Stimulated activated CD4-positive, alpha-beta T cell treated with anti-CD3 and anti-CD28 coated beads, Interleukin-15, amount 100 ng/mL, for 1 hour (primary cell): ENCODE measurements around the gene PSMC3.

Source experiments
- DNase-seq, 2 donors: peaks; one replicate each; pipeline ENCODE4 v3.0.0-alpha.2; 2020; ENCODE audit warnings: low read depth in 1 of 2, low spot score in 1 of 2

The PSMC3 gene

DNA sequence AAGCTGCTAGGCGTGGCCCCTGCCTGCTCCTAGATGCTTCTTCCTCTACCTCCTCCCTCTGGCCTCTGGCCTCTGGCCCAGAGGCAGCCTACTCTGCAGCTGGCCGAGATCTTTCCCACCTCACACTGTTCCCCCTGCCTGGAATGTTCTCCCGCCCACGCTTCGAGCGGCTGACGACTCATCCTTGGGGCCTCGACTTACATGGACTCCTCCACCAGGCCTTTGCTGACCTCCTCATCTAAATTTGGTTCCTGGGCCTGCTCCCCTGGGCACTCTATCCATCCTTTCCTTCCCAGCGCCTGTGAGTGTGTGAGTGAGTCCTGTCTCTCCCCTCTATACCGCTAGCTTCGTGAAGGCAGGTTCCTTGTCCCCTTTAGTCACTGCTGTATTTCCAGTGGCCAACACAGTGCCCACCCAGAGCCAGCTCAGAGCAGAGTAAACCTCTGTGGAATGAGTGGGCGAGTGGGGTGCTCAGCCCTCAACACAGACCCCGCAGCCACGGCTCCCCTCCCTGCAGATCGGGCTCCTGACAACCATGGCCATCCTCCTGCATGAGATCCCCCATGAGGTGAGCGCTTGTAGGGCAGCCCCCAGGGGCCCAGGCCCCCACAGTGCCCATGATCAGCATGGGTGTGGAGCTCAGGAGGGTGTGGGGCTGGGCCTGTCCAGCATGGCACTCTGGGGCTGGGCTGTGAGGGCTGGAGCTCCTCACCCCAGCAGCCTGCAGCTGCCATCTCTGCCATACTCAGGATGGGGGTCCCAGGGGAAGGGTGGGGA, 12.1 kb downstream of the PSMC3 start:
- no peak for DNase-seq

DNA sequence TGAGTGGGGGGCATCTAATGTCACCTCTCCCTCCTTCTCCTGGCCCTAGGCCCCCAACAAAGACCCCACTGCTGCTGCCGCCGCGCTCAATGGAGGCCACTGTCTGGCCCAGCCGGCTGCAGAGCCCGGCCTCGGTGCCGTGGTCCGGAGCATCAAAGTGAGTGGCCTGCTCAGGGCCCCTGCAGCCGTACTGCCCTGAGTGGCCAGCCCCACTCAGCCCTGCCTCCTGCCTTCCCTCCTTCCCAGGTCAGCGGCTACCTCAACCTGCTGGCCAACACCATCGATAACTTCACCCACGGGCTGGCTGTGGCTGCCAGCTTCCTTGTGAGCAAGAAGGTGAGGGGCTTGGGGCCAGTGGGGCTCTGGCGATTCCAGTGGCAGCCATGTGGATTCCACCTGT, 12.9 kb downstream of the PSMC3 start:
- DNase-seq, result no peak

DNA sequence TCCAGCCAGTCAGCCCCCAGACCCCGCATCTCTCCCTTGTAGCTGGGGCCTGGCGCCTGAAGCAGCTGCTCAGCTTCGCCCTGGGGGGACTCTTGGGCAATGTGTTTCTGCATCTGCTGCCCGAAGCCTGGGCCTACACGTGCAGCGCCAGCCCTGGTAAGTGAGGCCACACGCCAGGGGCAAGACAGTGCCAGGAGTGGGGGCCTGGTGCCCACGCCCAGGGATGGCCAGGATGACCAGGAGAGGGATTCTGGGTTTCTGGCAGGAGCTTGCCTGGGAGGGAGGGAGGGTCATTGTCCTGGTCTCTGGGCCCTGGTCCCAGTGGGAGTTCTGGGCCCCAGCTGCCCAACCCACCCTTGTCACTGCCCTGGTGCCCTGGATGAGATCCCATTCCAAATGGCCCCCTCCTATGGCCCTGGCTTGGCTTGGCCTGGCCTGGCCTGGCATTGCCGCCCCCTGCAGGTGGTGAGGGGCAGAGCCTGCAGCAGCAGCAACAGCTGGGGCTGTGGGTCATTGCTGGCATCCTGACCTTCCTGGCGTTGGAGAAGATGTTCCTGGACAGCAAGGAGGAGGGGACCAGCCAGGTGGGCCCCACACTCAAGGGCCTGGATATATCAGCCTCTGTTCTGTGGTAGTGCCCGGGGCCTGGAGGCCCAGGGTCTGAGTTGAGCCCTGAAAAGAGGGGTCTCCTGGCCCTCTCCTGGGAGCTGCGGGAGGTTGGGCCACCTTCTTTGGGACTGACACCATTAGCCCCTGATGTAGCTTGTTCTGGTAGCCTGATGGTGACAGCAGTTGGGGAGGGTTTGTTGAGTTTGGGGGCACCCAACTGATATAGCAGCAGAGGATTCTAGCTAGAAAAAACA, 14.1 kb downstream of the PSMC3 start:
- peak in 1 of 2 donors; percentile 47 for DNase-seq

DNA sequence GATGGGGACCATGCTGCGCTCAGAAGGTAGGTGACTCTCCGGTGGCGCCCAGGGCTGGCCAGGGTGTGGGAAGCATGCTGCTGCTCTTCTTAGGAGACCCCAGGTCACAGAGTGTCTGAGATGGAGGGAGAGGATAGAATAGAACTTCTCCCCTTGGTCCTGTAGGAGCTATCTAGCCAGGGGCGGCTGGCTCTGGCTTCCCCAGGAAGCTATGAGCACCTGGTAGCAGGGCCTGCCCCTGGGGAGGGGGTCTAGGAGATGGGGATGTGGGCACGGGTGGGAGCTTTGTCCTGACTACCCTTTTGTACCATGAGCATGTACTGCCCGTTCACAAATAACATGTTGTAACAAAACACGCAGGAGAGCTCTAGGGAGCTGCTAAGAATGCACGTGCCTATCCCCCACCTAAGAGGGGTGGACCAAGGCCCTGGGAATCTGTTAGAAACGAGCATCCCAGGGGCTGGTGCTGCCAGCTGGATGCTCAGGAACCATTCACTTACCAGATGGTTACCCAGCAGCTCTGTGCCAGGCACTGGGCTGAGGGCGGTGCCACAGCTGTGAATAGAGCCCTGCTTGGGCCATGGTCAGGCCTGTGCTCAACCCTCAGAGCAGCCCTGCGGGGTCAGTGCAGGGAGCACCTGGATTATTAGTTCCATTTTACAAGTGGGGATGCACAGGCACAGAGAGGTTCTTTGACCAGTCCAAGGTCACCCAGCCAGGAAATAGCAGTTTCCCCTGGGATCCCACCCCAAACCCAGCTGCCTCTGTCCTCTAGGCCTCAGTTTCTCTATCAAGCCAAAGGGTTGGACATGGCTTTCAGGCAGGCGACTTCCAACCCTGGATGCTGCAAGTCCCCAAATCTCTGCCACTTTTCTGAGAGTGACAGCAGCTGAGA, 15.6 kb downstream of the PSMC3 start:
- DNase-seq, result no peak

DNA sequence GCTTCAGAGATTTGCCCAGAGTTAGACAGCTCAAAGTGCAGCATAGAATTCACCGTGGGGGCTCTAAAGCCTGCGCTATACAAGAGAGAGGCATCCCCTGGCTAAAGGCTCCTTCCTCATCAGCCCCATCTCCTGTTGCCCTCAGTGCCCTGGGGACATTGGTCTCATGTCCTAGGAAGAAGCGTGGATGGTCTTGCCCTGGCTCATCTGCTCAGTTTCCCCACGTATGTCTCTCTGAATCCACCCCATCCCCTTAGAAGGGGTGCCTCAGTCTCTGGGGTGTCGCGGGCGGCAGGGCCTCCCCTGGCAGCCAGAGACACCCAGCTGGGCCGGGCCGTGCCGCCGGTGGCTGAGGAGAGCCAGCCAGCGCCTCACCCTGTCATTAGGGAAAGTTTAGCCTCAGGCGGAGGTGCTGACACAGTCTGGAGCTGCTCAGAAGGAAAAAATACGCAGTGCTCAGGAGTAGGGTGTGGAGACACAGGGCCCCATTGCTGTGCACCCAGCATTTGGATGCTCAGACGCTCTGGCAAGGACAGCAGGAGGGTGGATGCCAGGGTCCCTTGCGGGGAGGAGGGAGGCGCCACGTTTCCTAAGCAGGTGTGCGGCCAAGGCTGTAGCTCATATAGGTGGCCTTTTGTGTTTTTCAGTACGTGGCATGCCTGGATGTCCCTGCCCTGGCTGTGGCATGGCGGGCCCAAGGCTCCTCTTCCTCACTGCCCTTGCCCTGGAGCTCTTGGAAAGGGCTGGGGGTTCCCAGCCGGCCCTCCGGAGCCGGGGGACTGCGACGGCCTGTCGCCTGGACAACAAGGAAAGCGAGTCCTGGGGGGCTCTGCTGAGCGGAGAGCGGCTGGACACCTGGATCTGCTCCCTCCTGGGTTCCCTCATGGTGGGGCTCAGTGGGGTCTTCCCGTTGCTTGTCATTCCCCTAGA, 16.5 kb downstream of the PSMC3 start:
- no peak for DNase-seq

DNA sequence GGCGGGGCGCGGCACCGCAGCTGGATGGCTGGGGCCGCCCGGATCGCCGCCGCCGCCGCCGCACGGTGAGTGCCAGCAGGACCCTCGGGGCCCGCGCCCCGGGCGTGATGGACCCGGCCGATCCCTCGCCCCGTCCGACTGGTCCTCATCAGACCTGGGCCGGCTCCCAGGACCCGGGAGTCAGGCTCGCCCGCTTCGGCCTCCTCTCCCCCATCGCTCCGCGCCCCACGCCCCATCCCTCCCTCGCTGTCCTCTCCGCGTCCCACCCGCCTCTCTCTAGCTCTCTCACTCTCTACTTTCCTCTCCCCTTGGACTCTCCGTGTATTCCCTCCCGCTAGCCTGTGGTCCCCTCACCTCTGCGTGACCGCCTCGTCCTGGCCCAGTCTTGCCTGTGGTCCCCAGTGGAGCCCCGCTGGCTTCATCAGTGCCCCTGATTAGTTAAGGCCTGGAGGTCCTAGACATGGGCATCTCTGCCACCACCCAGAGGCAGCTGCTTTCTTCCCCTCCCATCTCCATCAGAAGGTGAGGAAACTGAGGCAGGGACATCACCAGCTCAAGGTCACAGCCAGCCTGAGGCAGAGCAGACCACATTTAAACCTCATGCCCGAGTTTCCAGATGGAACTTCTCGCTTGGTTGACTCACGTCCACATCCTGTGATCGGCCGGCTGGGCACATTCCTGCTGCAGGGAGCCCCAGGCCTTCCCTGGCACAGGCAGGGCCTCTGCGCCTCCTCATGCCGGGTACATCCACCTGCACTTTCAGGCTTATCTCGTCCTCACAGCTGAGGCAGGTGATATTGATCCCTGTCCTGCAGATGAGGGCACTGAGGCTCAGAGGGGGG, 17.4 kb downstream of the PSMC3 start:
- no peak for DNase-seq

DNA sequence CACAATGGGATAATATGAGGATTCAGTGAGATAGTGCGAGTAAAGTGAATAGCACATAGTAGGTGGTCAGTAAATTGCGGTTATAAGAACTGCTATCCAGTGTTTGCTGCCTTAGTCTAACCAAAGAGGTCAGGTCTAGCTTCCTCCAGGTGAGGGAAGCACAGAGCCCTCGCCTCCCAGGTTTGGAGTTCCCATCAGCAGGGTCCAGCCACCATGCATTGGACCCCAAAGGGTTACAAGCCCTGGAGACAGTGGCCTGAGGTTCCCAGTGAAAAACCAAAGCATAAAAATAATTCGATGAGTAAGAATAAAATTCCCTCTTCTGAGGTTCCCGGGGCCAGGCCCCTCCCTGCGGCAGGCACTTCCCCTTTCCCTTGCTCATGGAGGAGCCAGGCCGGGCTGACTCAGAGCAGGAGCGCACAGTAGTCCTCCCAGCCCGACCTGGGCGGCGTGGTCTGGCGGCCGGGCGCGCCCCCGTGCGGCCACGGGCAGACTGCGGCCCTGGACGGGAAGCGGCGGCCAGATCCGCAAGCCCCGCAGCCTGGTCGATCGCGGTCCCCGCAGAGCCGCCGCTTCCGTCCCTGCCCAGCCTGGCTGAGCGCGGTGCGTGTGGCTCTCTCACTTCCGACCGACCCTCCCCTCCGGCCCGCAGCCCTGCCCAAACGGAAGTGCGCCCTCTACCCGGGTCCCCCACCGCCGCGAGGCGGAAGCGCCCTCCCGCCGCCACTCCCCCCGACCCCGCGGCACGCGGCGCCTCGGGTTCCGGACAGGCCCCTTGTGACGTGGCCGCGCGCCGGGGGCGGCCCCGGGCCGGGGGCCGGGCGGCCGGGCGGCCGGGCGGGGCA, 18.3 kb downstream of the PSMC3 start, which contains the start of gene SLC39A13:
Gene SLC39A13, plus strand, starts transcription at position 845 of the 845 bp plus-strand sequence. CDS start 1,505 bp downstream, outside the sequence.
- DNase-seq, result peak; percentile 90 to 92

DNA sequence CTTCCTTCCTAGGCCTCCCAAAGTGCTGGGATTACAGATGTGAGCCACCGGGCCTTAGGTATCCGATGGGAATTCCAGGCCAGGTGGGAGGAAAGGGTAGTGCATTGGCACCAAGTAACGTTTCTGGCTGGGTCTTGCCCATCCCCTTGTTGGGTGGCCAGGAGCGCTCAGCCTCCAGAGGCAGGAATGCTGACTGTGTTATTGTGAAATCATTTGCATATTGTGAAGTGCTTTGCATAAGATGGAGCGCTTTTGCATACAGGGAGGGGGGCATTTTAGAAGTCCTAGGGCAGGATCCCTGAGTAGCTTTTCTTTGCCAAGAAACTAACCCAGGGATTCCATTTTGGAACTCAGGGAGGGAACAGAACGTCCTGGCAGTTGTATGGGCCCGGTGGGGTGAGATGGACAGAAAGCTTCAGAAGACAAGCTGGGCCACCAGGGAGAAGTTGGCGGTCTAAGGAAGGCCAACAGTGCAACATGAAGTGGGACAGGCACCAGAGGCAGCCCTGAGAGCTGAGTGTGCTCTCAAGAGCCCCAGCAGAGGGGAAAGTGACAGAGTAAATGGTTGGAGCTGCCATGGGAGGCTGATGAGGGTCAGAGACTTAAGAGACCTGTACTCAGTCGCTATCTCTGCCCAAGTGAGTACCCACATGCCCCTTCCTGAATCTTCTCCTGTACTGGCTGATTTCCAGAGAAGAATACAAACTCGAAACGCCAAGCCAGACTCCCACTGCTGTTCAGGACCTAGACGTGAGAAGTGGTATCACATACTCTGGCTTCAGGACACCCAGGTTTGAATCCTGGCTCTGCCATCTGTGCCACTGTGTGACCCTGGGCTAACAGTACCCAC, 19.1 kb downstream of the PSMC3 start:
- DNase-seq, result no peak

DNA sequence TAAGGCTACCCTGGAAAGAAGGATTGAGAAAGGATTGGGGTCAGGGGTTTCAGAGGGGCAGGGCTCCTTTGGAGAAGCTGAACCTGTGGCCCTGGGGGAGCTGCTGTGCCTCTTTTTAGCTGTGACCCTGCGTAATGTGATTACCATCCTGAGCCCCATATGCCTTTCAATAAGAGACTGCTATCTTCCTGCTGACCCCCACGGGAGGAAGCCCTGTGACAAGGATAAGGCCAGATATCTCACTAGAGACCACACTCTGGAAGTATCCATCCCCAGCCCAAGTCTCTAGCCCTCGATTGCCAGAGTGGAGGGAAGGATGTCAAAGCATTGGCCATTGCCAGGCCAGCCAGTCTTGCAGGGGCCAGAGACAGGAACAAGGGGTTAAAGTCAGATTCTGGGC, 22.7 kb downstream of the PSMC3 start:
- DNase-seq, result no peak

DNA sequence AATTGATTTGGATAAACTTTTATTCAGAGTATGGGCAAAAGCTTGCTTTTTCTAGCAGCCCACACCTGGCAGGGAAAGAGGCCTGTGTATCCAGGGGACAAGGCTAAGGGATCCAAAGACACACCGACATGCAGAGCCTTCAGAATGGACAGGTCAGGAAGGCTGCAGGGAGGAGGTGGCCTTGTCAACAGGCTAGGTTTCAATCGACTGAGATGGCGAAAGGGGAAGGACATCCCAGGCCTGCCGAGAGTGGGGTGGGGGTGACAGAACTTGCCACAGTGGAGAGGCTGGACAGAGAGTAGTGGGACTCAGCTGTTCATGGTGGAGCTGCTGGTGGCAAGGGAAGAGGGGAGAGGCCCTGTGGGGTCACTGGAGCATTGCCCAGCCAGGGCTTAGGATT, 23.1 kb downstream of the PSMC3 start:
- no peak for DNase-seq

DNA sequence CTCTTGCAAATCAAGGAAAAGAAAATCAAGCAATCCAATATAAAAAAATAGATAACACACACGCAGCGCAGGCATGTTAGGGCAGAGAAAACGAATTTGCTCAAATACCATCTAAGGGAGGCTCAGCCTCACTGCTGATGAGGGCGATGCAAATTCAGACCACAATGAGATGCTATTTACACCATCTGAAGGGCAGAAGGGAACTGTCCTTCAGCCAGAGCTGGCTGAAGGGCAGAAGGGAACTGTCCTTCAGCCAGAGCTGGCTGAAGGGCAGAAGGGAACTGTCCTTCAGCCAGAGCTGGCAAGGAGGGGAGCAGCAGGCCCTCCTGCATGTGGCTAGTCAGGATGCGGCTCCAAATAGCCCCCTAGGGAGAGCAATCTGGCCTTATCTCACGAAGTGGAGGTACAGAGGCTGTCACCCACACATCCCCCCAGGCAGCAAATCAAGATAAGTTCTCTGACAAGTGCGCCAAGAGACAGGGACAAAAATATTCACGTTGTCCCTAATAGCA, 25.4 kb downstream of the PSMC3 start:
- DNase-seq, result no peak

DNA sequence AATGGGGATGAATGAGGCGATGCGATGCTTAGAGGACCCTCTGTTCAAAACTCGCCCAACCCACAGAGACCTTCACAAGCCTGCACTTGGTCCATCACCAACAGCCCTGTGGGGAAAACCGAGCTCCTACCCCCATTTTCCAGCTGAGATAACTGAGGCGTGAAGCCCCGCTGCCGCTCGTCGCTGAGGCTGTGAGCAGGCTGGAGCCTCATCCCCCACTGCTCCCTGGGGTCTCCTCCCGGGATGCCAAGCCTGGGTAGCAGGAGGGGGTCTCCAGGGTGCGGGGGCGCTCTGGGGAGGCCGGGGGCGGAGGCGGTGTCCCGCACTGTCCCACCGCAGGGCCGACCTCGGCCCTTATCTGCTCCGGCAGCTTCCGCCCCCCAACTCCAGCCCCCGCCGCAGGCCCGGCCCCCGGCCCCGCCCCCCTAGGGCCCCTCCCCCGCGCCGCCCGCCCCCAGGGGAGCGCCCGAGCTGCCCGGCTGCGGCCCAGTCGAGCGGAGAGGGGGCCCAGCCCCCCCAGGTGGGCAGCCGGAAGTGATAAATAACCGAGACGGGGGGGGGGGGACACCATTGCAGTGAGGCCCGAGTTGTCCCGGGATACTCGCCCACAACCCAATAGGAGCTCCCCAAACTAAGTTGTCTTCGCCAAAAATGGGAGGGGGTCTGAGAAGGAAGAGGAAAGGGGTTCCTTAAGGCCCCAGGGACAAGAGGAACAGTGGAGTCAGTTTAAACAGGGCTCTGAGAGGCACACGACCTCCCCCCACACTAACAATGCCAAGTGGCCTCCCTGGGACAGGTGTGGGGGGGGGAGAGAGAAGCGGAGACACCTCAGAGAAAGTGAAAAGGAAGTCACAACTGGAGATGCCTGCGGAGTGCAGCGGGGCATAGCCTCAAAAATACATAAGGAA, 26.1 kb downstream of the PSMC3 start:
- no peak for DNase-seq

DNA sequence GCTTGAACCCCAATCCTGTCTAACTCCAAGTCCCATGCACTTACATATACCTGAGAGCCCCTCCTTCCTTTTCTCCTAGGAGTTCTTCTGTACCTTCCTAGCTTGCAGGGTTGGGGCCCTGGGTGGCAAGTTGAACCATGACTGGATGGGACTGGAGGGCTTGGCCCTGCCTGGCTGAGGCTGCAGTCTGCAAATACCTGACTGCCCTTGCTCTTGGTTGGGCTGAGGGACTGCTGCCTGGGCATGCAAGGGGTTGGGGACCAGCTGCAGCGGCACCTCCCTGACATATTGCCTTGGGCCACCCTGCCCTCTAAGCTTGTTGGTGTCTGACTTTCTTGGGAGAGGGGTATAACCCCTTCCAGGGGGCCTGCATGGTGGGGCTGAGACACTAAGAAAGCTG, 27.7 kb downstream of the PSMC3 start:
- DNase-seq, result no peak

DNA sequence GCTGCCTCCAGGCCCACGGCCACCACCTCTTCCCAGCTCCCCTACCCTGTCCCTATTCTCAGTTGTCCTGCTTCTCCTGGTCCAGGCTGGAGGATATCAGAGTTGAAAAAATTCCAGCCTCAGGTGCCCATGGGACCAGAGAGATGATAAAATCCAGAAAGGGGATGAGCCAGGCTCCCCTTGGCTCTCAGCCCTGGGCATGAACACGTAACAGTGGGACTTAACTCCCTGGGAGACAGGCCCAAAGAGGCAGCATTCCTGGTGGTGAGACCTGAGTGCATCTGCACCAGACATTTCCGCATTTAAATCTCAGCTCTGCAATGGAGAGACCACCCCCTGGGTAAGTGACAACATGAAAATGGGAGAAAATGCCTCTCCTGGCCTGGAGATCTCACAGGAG, 28.2 kb downstream of the PSMC3 start:
- DNase-seq, result no peak

DNA sequence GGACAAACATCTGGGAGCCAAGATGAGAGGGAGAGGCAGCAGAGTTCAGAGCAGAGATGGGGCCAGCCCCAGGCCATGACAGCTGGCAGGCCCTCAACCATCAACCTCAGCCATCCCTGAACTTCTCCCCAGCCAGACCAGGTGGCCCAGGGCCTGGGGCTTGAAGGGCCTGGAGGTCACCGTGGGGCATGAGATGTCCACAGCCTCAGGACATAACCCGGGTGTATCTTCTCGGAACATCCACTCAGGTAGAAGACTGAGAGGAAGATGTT, 30.3 kb downstream of the PSMC3 start:
- DNase-seq, result no peak

DNA sequence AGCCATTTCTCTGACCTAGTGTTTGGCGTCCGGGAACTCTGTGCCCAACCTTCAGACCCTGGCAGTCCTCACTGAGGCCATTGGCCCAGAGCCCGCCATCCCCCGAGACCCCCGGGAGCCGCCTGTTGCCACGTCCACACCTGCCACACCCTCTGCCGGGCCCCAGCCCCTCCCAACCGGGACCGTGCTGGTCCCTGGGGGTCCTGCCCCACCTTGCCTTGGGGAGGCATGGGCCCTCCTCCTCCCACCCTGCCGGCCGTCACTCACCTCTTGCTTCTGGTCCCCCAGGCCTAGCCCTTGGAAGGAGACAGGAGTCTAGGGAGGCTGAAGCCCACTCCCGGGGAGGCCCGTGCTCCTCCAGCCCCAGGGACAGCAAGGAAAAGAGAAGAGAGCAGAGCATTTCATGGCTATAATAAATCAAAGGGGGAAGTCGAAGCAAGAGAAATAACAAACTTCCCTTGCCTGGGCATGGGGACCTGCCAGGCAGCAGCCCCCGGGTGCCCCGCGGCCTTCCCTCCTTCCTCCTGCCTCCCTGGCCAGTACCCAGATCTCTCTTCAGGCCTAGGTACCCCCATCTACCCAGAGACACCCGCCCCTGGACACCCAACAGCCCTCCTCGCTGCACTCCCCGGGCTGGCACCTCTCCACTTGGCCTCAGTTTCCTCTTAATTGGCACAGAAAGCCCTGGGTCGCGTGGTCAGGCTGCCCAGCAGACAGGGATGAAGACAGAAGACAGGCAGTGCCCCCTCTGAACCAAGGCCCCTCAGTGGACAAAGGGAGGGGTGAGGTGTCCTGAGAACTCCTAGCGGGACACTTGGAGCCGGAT, 30.8 kb downstream of the PSMC3 start:
- DNase-seq, result no peak
